Parietal lobe (tissue), 1 donor: ENCODE results near the gene ENKD1. TPM values are rescaled to one million over a fixed set of nuclear protein-coding genes. Genes with fewer than 3 reads are reported as not detected.

ENCODE experiments used
- total RNA-seq: library from RNA; depleted of rRNA; stranded (reverse); fragments of >200 nt; gene quantifications from one replicate; pipeline ENCODE4 v1.2.3, GENCODE V29; 2014

ENKD1 gene
- total RNA-seq = 10.3 TPM

GRCh38 chr16:67666559-67667452 is at the start of gene ENKD1, which contains the start of gene C16orf86:
Gene ENKD1 (minus strand): TSS chr16:67666750. CDS start chr16:67666442, 308 bp downstream.
Gene C16orf86 (plus strand): TSS chr16:67666814. CDS start chr16:67666971, 157 bp downstream.

GRCh38 chr16:67660564-67661028 is 6.0 kb downstream of the ENKD1 start, which contains the start of gene PARD6A:
Gene PARD6A (plus strand): TSS chr16:67660960. CDS start chr16:67661039, 79 bp downstream.

GRCh38 chr16:67659675-67660563 is 6.6 kb downstream of the ENKD1 start, which contains the start of gene ACD:
Gene ACD (minus strand): TSS chr16:67660260. CDS start chr16:67660220, 40 bp downstream.

Other genes starting within 250 kb of the ENKD1 start
- gene HSD11B2, start 235.6 kb downstream of the ENKD1 start, total RNA-seq = not detected
- gene ATP6V0D1, start 185.6 kb downstream of the ENKD1 start, total RNA-seq = 91.4 TPM
- gene AGRP, start 183.2 kb downstream of the ENKD1 start, total RNA-seq = not detected
- gene RIPOR1, start 137.9 kb downstream of the ENKD1 start, total RNA-seq = 61.3 TPM
- gene CTCF, start 104.2 kb downstream of the ENKD1 start, total RNA-seq = 61.7 TPM
- 3.1 TPM for gene CARMIL2, start 21.6 kb downstream of the ENKD1 start, total RNA-seq
- gene ACD, start 6.5 kb downstream of the ENKD1 start, total RNA-seq = 27.2 TPM
- gene PARD6A, start 5.8 kb downstream of the ENKD1 start, total RNA-seq = 7.8 TPM
- gene C16orf86, start 64 bp upstream of the ENKD1 start, total RNA-seq = 1.3 TPM
- gene GFOD2, start 52.6 kb upstream of the ENKD1 start, total RNA-seq = 62.0 TPM
- gene RANBP10, start 139.8 kb upstream of the ENKD1 start, total RNA-seq = 16.0 TPM
- 6.3 TPM for gene TSNAXIP1, start 140.1 kb upstream of the ENKD1 start, total RNA-seq
- 25.7 TPM for gene THAP11, start 175.6 kb upstream of the ENKD1 start, total RNA-seq
- gene NUTF2, start 180.2 kb upstream of the ENKD1 start, total RNA-seq = 110 TPM
- 49.1 TPM for gene CENPT, start 180.9 kb upstream of the ENKD1 start, total RNA-seq
- gene EDC4, start 206.3 kb upstream of the ENKD1 start, total RNA-seq = 67.0 TPM
- not detected for gene NRN1L, start 218.1 kb upstream of the ENKD1 start, total RNA-seq
- 21.3 TPM for gene PSKH1, start 226.5 kb upstream of the ENKD1 start, total RNA-seq